ENCODE results near the gene TARS1. TPM values are rescaled to one million over a fixed set of nuclear protein-coding genes. Genes with fewer than 3 reads are reported as not detected.

TARS1 gene
- total and polyA plus RNA-seq, 10 donors = 42.7 to 90.0 (median 48.0) TPM

DNA sequence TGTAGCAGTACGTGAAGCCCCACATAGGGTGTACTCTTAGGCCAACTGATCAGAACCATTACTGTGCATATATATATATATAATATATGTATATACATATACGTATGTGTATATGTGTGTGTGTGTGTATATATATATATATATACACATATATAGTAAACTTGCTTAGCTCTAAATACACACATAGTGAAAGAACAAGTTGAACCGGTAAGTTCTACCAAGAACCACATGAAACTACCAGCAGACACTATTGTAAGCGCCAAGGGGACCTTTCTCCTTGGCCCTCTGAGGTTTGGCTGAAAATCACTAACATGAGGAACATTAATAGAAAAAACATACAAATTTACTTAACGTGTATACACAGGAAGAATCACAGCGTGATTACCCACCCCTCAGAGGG lies 1.8 kb upstream of the TARS1 start:
- intact Hi-C loops (cut with DNase I; ENCODE audit: low total_unique reads) = no loop called here
- DNase-seq = no peak
- Histone ChIP-seq H3K27ac (no peak overlapping the region), H3K4me3 (peak overlapping the region in 2 of 8 donors; percentile 77 to 81), H3K36me3 (no peaks in the 10 kb centered on the region), H3K9me3 (no peaks in the 10 kb centered on the region), H3K27me3 (replicated peaks in 1 of 7) (no peaks in the 10 kb centered on the region), H3K4me1 (peaks cover 16 to 51% (median 36%) of the 10 kb centered on the region in 6 donors)
- 73 to 87% (median 83%) methylated on average over 6 of the region's 6 CpGs for WGBS, 5 donors
- TF ChIP-seq, protein P1, sequence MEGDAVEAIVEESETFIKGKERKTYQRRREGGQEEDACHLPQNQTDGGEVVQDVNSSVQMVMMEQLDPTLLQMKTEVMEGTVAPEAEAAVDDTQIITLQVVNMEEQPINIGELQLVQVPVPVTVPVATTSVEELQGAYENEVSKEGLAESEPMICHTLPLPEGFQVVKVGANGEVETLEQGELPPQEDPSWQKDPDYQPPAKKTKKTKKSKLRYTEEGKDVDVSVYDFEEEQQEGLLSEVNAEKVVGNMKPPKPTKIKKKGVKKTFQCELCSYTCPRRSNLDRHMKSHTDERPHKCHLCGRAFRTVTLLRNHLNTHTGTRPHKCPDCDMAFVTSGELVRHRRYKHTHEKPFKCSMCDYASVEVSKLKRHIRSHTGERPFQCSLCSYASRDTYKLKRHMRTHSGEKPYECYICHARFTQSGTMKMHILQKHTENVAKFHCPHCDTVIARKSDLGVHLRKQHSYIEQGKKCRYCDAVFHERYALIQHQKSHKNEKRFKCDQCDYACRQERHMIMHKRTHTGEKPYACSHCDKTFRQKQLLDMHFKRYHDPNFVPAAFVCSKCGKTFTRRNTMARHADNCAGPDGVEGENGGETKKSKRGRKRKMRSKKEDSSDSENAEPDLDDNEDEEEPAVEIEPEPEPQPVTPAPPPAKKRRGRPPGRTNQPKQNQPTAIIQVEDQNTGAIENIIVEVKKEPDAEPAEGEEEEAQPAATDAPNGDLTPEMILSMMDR (IDR thresholded peaks at IDR 0.05 in 8 of 11, conservative IDR thresholded peaks at IDR 0.05 in 3 of 11) = no peak
- TF ChIP-seq POLR2AphosphoS5 (IDR thresholded peaks at IDR 0.05) = no peak
- TF ChIP-seq POLR2A (IDR thresholded peaks at IDR 0.05) = no peak

DNA sequence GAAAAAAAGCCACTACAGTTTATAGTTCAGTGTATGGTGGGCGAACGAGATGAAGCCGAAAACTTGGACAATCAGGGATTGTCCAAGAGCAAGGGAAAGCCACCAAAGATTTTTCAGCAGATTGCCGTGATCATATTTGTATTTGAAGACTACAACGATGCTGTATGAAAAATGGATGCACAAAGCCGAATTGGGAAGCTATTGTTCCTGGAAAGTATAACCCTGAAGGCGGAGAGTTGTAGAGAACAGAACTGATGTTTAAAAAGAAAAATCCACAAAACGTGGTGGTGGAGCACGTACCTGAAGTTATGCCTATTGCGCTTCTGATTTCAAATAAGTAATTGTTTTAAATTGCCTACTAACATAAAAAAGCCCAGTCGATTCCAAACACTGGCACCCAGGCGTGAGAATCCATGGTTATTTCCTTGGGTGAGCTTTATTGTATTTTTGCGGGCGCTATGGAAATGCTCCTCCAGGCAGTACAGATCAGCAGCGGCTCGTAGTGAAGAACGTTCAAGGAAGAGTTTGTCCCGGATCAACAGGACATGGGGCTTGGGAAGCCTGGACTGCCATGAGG lies 772 bp upstream of the TARS1 start:
- Histone ChIP-seq H3K4me1 (peaks cover 16 to 61% (median 41%) of the 10 kb centered on the region in 6 donors), H3K27ac (peak overlapping the region; percentile 83 to 93 (median 90)), H3K27me3 (replicated peaks in 1 of 7) (no peaks in the 10 kb centered on the region), H3K4me3 (peak overlapping the region; percentile 63 to 94 (median 82)), H3K36me3 (peaks cover 0 to 7% (median under 1%) of the 10 kb centered on the region in 6 donors), H3K9me3 (no peaks in the 10 kb centered on the region)
- TF ChIP-seq POLR2A (IDR thresholded peaks at IDR 0.05) (no peak), POLR2AphosphoS5 (IDR thresholded peaks at IDR 0.05) (no peak)
- TF ChIP-seq, protein P1 (IDR thresholded peaks at IDR 0.05 in 8 of 11, conservative IDR thresholded peaks at IDR 0.05 in 3 of 11) = no peak
- no peak for DNase-seq
- WGBS, 5 donors = 2 to 11% (median 9%) methylated on average over 18 of the region's 18 CpGs
- intact Hi-C loops (cut with DNase I; ENCODE audit: low total_unique reads) = no loop called here

DNA sequence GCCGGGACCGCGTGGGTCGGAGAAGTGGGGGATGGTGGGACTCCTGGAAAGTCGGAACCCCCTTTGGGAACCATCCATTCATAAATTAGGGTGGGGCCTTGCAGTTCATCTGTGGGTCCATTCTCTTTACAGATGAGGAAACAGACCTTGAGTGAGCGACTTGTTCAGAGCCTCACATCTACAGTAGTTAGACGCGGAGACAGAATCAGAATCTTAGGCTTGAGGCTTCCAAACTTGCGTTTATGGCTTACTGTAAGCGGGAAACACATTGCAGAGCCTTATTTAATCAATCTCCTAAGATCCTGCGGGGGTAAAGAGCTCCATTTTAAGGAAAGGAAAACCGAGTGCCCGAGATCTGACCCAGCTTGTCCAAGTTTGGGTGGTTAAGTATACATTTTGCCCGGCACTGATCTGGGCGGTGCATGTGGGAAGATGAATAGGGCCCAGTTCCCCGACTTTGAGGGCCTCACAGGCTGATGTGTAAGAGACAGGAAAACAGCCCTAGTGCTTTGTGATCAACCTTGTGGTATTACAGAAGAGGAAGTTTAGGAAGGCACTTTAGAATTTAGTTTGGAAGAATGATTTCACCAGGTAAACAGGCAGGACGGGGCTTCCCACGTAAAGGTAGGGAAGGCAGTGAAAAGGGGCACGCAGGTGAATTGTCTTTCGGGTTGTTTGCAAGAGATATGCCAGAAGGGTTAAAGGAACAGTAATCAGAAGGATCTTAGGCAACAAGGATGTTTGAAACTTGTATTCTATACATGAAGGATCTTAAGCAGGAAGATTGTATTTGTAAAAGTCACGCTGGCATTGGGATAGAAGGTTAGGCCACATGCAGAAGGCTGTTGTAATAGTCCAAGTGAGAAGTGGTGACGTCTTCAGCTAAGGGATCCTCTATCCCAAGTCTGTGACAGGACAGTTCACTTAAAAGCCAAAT lies 744 bp downstream of the TARS1 start:
- H3K9me3 ChIP-seq = no peaks in the 10 kb centered on the region
- peak overlapping the region; percentile 63 to 94 (median 82) for H3K4me3 ChIP-seq
- H3K36me3 ChIP-seq = peaks cover 0 to 22% (median 15%) of the 10 kb centered on the region in 6 donors
- no peak for DNase-seq
- WGBS, 5 donors = 0 to 4% (median 1%) methylated on average over 22 of the region's 22 CpGs
- H3K4me1 ChIP-seq = peaks cover 14 to 67% (median 37%) of the 10 kb centered on the region in 6 donors
- peak overlapping the region; percentile 87 to 93 (median 91) for H3K27ac ChIP-seq
- H3K27me3 ChIP-seq (replicated peaks in 1 of 7) = no peaks in the 10 kb centered on the region
- intact Hi-C loops (cut with DNase I; ENCODE audit: low total_unique reads) = no loop called here
- TF ChIP-seq POLR2A (IDR thresholded peaks at IDR 0.05) = no peak
- TF ChIP-seq POLR2AphosphoS5 (IDR thresholded peaks at IDR 0.05) = no peak
- TF ChIP-seq, protein P1 (IDR thresholded peaks at IDR 0.05 in 8 of 11, conservative IDR thresholded peaks at IDR 0.05 in 3 of 11) = no peak

DNA sequence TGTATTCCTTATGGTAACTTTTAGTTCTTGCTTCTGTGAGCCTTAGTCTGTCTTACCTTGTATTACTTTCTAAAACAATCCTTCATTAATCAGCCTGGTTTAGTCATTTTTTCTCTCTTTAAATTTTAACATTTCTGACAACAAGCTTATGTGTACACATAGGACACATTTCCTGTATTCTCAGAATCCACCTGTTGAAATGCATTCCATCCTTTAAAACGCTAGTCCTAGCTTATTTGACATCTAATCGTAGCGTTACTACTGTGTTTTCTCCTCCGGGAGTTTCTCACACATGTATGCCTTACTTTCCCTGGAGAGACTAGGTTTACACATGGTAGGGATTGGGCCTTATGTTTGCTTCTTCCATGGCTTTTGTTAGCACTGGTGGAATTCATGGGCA lies 3.8 kb downstream of the TARS1 start:
- intact Hi-C loops (cut with DNase I; ENCODE audit: low total_unique reads) = no loop called here
- peaks cover 7 to 78% (median 39%) of the 10 kb centered on the region in 6 donors for H3K4me1 ChIP-seq
- 83 to 91% (median 90%) methylated on average over 4 of the region's 4 CpGs for WGBS, 5 donors
- H3K36me3 ChIP-seq = peaks cover 0 to 51% (median 33%) of the 10 kb centered on the region in 6 donors
- H3K27ac ChIP-seq = no peak overlapping the region
- TF ChIP-seq POLR2A (IDR thresholded peaks at IDR 0.05) = no peak
- TF ChIP-seq, protein P1 (IDR thresholded peaks at IDR 0.05 in 8 of 11, conservative IDR thresholded peaks at IDR 0.05 in 3 of 11) = no peak
- no peak for TF ChIP-seq POLR2AphosphoS5 (IDR thresholded peaks at IDR 0.05)
- H3K9me3 ChIP-seq = no peaks in the 10 kb centered on the region
- DNase-seq = no peak
- no peaks in the 10 kb centered on the region for H3K27me3 ChIP-seq (replicated peaks in 1 of 7)
- no peak overlapping the region for H3K4me3 ChIP-seq
